Measurements from ENCODE around the gene KCNJ15. TPM values are rescaled to one million over a fixed set of nuclear protein-coding genes. Genes with fewer than 3 reads are reported as not detected.

Gene KCNJ15
- total RNA-seq, 1 donor from 2014 or later = not detected

DNA sequence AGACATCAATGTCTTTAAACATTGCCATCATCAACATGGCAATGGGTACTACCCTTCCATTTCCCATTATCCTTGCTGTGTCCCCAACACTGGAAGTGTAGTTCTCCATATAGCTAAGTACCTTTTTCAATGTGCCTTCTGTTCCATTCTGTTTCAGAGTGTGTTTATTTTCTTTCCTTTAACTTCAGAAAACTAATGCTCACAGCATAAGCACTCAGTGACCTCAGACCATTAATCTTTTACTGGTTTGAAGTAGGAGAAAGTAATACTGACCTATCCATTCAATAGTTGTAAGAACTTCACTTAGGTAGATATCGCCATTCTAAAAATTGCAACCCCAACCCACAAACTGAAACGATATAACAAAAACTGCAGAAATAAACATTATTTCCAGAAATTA is 37.8 kb downstream of the KCNJ15 start:
- FAIRE-seq = no peak
- no peak for DNase-seq (ENCODE audit: low spot score in 2 of 2)

DNA sequence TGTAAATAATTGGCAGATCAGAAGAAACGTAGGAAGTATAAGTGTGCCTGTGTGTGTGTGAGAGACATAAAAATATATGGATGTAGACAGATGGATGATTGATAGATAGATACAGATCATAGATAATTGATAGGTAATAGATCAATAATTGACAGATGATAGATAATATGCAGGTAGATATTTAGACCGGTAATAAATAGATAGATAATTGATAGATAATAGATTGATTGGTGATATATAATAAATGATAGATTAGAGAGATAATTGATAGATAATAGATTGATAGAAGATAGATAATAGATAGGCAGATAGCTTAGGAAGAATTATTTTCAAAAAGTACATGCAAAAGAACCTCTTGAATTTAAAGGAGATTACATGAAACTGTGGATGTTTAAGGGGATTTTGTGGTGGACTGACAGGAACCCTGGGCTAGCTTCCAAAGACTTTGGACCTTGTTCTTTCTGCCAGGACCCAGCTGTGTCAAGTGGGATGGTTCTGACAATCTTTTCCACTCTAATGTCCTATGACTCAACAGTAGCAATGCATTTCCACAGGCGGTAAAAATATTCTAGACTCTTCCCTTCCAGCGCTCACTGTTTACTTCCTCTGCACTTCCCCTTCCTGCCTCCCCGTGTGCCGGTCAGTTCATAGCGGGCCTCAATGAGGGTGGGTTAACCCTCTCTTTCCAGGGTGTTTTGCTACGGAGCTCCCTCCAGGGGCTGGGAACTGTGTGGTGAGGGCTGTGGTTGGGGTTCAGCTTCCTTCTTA is 39.4 kb downstream of the KCNJ15 start:
- DNase-seq (ENCODE audit: low spot score in 2 of 2) (no peak), FAIRE-seq (no peak)

DNA sequence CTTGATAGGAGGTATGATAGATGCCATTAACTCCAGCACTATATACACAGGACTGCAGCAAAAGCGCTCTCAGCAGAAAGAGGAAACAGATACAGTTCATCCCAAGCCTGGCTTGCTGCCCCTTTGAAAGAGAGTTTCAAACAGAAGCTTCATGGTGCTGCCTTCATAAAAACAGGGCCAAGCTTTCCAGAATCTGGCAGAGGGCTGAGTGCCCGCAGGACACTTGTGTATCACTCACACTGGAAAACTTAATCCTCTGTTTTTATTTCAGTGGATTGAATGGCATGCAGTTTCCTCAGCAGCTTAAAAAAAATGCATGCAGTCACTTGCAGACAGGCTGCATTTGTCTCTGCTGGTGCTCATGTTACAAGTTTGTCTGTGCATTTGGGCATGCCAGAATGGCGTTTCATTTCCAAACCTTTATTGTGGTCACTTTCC is 40.4 kb downstream of the KCNJ15 start:
- no peak for FAIRE-seq

DNA sequence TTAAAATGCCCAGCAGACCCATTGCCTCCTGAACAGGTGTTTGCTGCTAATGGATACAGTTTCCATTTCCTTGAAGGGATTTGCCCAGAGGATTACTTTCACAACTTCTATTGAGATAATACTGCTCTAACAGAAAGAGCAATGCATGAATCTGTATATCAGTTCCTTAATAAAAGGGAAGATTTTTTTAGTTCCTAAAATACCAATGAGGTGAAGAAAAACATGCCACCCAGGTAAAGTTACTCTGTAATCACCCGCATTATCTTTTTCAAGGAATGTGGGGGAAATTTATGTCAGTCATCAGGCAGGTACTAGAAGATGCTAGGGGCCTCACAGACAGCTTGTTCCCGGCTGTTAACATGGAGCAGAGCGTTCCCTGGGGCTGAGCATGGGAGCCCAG is 41.1 kb downstream of the KCNJ15 start:
- no peak for FAIRE-seq
- DNase-seq (ENCODE audit: low spot score in 2 of 2) = no peak

More for the DNA sequence above, 40.4 kb downstream of the KCNJ15 start:
- DNase-seq (ENCODE audit: low spot score in 2 of 2) = no peak

DNA sequence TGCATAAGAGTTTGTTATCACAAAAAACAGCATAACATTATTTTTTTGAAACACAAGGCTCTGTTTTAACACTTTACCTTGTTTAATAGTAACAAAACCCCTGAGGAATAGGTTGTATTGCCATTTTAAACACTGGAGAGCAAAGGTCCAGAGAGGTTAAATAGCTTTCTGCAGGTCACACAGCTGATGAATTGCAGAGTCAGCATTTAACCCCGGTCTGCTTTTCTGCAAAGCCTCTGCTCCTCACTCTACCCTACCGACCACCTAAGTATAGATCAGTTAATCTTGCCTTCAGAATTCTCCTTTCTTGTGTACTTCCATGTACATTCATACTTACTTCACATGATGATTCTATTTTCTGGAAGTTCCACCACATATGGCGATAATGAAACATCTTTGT is 42.0 kb downstream of the KCNJ15 start:
- FAIRE-seq (no peak), DNase-seq (ENCODE audit: low spot score in 2 of 2) (no peak)

DNA sequence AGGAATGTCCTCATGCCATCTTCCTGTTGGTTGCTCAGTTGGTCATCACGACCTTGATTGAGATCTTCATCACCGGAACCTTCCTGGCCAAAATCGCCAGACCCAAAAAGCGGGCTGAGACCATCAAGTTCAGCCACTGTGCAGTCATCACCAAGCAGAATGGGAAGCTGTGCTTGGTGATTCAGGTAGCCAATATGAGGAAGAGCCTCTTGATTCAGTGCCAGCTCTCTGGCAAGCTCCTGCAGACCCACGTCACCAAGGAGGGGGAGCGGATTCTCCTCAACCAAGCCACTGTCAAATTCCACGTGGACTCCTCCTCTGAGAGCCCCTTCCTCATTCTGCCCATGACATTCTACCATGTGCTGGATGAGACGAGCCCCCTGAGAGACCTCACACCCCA is 42.9 kb downstream of the KCNJ15 start:
- no peak for FAIRE-seq

DNA sequence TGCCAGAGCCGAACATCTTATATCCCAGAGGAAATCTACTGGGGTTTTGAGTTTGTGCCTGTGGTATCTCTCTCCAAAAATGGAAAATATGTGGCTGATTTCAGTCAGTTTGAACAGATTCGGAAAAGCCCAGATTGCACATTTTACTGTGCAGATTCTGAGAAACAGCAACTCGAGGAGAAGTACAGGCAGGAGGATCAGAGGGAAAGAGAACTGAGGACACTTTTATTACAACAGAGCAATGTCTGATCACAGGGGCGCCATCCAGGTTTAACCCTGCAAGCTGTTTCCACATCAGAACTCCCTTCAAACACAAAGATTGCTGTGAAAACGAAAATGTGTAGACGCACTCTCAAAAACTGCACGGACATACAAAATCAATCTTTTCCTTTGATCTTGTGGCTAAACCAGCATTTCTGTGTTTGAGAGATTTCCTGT is 43.4 kb downstream of the KCNJ15 start:
- no peak for FAIRE-seq
- no peak for DNase-seq (ENCODE audit: low spot score in 2 of 2)

More for the DNA sequence above, 42.9 kb downstream of the KCNJ15 start:
- no peak for DNase-seq (ENCODE audit: low spot score in 2 of 2)

DNA sequence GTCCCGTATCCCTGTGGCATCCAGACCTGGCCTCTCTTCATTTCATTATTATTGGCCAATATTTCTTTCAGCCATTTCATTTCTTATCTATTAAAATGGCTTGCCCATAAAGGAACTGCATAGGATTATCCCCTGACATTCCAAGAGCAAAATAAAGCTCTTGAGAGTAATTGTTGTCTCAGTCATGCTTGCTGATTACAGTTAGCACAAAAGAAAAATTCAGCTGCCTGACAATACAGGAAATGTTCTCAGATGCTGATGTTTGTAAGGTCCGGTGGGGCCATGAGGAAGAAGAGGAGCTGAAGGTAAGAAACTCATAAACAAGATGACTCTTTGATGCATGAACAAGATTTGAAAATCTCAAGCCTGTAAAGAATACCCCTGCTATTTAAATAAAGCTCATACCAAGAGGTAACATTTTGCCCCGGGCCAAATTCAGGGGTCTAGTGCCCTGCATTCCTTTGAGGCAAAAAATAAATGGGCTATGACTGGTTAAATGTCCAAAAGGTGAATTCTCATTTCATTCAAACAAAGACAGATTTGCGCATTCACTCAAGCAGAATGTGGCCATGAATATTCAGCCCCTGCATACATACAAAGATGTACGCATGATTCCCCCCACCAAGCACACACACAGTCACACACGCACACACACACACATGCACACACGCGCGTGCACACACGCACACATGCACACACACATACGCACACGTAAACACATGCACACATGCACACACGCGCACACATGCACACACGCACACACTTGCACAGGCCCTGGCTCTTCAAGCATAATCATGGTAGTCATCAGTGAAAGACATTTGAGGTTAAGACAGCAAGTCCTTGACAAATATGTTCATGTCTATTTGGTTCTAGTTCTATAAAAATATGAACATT is 44.8 kb downstream of the KCNJ15 start:
- no peak for FAIRE-seq

DNA sequence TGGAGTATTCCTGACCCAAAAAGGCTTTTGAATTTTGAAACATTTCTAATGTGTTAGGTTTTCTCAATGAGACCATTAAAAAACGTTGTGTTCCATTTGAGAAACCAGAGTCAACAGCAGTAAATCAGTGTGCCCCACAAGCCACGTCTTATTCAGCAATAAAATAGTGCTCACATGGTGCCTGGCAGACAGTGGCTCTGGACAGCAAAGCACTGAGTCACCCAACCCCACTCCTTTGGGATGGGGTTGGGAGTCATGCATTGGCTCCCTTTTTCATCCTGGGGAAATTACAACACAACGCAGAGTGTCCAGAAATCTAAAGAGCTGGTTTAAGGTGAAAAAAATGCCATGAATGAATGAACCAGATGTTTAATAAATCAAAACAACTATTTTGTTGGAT is 46.5 kb downstream of the KCNJ15 start:
- no peak for FAIRE-seq
- no peak for DNase-seq (ENCODE audit: low spot score in 2 of 2)

More for the DNA sequence above, 44.8 kb downstream of the KCNJ15 start:
- DNase-seq (ENCODE audit: low spot score in 2 of 2) = no peak

DNA sequence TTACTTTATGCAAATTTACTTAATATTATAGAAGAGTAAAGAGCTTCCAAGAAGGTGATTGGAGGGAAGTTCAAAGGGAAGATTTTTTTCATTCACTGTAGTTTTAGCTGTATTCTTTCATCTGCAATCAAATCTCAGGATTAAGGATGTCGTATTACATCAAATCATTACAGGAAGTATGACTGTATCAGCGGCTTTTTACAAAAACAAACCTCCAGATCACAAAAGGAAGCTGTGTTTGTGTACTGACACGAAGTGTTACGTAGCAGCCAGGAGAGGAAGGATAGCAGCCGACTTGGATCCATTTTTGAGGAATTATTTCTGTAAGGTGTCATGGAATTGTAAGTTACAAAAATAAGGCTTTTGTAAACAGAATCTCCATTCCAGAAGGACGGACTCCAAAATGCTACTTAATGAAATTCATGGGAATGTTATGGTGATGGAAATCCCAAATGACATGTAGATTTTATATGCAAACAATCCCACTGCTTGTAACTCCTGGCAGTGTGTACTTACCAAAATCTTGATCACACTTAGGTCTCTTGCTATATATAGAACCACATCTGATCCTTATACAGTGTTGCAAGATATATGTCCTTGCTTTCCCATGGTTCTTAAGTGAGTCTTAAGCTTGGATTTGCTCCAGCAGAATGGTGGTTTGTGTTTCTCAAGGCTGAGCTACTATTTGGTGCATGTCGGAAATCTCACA is 49.8 kb downstream of the KCNJ15 start:
- FAIRE-seq (no peak), DNase-seq (ENCODE audit: low spot score in 2 of 2) (no peak)

DNA sequence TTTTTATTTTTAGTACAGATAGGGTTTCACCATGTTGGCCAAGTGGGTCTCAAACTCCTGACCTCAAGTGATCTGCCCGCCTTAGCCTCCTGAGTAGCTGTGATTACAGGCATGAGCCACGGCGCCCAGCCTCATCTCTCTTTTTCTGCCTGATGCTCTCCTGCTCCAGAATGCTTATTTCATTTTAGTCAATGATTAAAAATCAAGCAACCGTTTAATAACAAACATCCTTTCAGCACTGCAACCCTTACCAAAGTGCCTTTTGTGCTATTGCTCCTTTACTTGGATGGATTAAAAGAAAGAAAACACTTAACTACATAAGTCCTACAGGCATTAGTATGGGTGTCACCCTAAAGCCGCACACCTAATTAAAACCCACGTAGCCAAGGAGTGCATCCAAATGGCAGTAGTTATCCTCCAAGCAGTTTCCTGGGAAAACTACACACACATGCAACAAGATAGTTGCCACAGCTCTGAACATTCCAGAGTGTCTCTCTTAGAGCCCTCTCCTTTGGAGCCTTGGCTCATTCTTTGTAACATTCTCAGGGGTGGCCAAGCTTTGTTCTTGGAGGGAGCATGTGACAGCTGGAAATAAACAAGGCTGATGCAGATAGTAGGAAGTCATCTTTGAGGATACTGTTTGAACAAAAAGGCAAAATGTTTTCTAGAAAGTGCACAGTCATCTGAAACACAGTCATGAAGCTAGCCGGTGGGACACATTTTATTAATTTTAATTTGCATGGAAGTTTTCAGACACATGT is 51.2 kb downstream of the KCNJ15 start:
- FAIRE-seq (no peak), DNase-seq (ENCODE audit: low spot score in 2 of 2) (no peak)

DNA sequence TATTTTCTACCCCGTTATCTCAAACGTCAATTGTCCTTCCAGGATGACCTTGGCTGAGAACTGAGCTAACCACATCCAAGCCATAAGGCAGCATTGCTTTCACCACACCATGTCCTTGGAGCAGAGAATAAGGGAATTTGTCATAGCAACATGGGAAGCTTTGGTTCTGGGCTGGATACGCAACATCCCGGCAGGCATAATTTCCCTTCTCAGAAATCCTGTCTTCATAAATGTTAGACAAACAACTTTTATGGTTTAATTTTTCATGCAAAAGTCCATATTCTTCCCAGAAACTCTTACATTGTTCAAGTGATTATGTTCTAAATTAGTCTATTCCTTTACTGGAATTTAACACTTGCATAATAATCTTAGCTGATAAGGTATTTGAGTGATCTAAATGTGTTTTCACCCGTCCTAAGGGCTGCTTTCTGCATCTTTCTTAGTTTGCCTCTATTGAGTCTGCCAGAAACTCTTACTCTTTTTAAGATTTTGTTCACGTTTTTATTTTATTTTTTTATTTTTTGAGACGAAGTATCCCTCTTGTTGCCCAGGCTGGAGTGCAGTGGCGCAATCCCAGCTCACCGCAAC is 51.8 kb downstream of the KCNJ15 start:
- FAIRE-seq (no peak), DNase-seq (ENCODE audit: low spot score in 2 of 2) (no peak)

DNA sequence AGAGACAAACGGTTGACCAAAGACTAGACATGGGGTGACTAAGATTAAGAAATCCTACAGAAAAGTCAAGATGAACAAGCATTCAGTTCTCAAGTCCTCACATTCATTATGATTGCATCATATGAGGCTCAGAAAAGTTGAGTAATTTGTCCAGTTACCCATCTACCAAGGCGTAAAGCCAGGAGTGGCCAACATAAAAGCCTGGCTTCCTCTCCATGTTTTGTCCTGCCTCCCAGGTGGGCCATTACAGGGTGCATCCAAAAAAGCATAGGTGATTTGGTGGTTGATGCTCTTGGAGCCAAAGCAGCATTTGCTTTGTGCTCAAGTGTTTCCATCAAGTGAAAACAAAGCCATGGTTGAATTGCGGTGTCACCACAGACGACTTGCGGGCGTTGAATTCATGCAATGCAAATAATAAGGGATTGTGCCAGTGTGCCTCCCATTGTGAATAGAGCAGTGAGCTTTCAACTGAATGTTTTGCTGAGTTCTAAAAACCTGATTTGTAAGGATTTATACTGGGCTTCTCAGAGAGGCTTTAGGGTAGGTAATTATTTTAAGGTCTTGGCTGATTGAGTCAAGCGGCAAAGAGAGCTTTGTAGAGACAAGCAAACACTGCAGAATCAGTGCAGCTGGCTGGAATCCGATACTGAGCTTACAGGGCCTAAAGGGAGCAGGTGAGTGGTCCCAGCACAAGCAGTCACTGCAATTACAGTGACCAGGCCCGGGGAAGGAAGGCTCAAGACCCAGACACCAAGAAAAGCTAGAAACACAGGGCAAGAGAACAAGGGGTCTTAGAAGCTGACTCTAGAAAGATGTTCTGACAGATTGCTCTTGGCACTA is 54.1 kb downstream of the KCNJ15 start:
- FAIRE-seq (no peak), DNase-seq (ENCODE audit: low spot score in 2 of 2) (no peak)

DNA sequence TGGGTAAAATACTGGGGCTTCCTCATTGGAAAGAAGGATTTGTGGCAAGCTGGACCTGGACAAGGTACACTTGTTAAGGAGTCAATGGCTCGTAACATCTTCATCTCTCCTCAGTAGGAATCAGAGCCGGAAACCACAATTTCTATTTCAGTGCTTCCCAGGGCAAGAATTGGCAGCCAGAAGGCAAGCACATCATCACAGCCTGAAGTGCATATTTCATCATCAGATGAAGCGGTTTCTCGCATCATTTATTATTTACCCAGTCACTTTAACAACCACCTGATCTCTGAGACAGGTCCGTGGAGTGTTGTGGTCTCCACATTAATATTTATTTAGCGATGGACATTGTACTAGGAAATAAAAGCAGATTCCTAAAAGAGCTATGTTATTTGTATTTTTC is 55.0 kb downstream of the KCNJ15 start:
- no peak for FAIRE-seq
- no peak for DNase-seq (ENCODE audit: low spot score in 2 of 2)

DNA sequence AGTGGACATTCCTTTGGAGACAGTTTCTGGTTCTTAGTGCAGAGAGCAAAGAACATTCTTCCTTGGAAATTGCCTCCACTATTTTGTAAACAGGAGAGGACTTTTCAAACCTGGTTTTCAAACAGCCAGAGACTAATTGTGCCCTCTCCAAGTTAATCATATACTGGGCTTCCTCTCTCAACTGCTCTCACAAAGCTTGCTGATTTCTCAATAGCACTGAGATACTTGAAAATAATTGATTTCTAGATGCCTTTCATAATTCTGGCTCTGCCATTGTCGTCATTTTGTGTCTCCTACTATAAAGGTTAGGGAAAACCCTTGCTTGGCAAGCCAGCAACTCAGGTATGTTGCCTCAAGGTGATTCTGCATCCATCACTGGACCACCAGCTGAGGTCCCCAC is 56.0 kb downstream of the KCNJ15 start:
- DNase-seq (ENCODE audit: low spot score in 2 of 2) (no peak), FAIRE-seq (no peak)

DNA sequence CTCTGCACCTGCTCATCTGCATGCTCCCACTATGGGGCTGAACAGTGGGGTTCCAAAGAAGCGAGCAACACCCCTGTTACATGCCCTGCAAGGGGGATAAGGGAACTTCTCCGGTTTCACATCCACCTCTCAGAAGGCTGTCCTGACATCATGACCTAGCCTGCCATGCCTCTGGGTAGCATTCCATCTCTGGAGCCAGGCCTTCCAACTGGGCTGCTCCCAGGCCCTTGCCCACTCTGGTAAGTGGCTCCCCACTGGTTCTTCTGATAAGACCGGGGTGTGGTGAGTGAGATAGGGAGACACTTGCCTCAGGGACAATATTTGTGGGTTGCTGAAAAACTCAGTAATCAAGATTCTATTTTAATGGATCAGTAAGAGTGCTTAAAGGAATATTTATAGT is 57.8 kb downstream of the KCNJ15 start:
- FAIRE-seq = no peak
- DNase-seq (ENCODE audit: low spot score in 2 of 2) = no peak

DNA sequence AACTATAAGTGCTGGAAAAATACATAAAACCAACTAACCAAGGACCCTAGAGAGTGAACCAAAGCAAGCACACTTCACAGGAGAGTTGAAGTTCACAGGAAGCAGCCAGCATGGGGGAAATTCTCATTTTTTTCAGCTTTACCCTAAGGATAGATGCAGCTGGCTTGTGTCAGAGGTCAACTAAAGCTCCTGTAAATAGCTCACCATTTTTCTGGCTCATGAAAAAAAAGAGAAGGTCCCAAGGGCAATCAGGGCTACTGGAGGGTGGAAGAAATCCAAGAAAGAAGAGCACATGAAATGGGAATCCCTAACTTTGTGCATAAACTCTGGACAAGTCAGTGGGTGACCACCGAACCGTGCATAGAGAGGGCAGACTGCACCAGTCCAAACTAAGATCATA is 58.3 kb downstream of the KCNJ15 start:
- FAIRE-seq = no peak
- DNase-seq (ENCODE audit: low spot score in 2 of 2) = no peak

DNA sequence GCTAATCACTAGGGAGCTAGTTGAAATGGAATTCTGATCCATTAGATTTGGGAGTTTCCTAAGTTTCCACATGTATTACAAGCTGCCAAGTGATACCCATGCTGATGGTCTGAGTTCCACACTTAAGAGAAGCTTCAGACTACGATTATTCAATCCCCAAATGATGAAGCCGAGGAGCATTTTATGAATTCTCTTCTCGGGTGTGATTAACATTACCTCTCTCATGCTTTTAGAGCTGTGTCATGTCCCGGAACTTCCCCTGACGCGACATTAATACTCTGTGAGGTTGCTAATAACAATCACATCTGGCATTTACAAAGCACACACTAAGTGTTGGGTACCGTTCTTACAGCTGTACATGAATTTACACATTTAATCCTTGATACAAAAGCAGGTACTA is 63.0 kb downstream of the KCNJ15 start:
- FAIRE-seq (no peak), DNase-seq (ENCODE audit: low spot score in 2 of 2) (no peak)

DNA sequence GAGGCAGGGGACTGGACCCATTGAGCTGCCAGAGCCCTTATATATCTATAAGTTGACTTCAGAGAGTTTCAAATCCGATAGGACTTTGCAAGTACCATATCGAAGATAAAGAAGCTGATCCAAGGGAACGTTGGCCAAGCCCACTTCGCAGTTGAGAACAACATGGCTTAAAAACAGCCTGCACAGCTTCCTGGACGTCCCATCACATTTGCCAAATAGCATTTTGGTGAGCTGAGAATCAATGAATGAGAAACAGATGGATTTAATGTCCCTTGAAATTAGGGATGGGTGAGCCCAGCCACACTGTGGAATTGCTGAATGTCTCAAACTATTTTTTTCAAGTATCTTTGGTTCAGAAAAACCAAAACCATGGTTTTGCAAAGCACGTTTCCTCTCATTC is 64.8 kb downstream of the KCNJ15 start:
- FAIRE-seq (no peak), DNase-seq (ENCODE audit: low spot score in 2 of 2) (no peak)

Data from frontal cortex (tissue), 4 donors.